ENCODE measurements around the gene ALAD.

ALAD gene

GRCh38 chr9:113401027-113401792 is at the start of gene ALAD:
ALAD (minus strand) TSS chr9:113401284; CDS start chr9:113393559, 7,725 bp downstream.
- peaks cover 15% of the 10 kb centered on the region for H3K79me2 ChIP-seq (ENCODE audit: insufficient read depth, low read length)
- H3K27ac ChIP-seq (ENCODE audit: low read length) = peak within 1 kb of the TSS; percentile 77
- H3K4me1 ChIP-seq (ENCODE audit: insufficient read depth, low read length) = peaks cover 19% of the 10 kb centered on the region
- H3K27me3 ChIP-seq (ENCODE audit: insufficient read depth, low read length, poor library complexity) = no peaks in the 10 kb centered on the region
- H4K20me1 ChIP-seq (ENCODE audit: insufficient read depth, low read length) = no peaks in the 10 kb centered on the region
- no peaks in the 10 kb centered on the region for H3K36me3 ChIP-seq (ENCODE audit: insufficient read depth, low read length)
- ATAC-seq (ENCODE audit: insufficient read depth, low read depth) (peak; percentile 94), DNase-seq (peak; percentile 98)
- peak within 1 kb of the TSS; percentile 85 for H2AFZ ChIP-seq (ENCODE audit: low read depth, low read length)
- no peaks in the 10 kb centered on the region for H3K9me3 ChIP-seq (ENCODE audit: insufficient read depth, low read length, severe bottlenecking)
- no peak for TF ChIP-seq EZH2 (IDR thresholded peaks at IDR 0.05; ENCODE audit: borderline replicate concordance, low read depth, low read length, severe bottlenecking)
- TF ChIP-seq, protein P1, sequence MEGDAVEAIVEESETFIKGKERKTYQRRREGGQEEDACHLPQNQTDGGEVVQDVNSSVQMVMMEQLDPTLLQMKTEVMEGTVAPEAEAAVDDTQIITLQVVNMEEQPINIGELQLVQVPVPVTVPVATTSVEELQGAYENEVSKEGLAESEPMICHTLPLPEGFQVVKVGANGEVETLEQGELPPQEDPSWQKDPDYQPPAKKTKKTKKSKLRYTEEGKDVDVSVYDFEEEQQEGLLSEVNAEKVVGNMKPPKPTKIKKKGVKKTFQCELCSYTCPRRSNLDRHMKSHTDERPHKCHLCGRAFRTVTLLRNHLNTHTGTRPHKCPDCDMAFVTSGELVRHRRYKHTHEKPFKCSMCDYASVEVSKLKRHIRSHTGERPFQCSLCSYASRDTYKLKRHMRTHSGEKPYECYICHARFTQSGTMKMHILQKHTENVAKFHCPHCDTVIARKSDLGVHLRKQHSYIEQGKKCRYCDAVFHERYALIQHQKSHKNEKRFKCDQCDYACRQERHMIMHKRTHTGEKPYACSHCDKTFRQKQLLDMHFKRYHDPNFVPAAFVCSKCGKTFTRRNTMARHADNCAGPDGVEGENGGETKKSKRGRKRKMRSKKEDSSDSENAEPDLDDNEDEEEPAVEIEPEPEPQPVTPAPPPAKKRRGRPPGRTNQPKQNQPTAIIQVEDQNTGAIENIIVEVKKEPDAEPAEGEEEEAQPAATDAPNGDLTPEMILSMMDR (IDR thresholded peaks at IDR 0.05; ENCODE audit: borderline replicate concordance, extremely low read depth, low read length, poor library complexity, severe bottlenecking) = peak; percentile 94
- peak within 1 kb of the TSS; percentile 68 for H3K9ac ChIP-seq (ENCODE audit: low read depth, low read length)
- peak within 1 kb of the TSS; percentile 59 to 81; a peak in 3 of 4 replicates for H3K4me3 ChIP-seq (ENCODE audit: low read depth in 1 of 2, low read length in 2 of 2)
- H3K4me2 ChIP-seq (ENCODE audit: insufficient read depth, low read length) = peak within 1 kb of the TSS; percentile 66

DNA sequence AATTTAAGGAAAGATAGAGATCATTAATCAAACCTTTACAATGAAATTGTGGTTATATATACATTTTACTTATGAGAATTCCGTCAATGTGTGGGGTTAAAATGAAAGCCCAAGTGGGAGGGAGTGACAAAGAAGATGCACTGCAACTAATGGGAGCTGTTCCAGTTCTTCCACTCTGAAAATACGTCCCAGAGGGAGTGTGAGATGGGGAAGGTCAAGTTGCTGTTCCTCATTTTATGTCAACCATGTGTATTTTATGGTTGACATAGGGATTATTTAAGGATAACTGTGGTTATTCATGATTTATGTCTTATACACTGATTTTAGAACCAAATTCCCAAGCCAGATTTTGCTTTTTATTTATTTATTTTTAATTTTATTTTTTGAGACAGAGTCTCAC is 48.3 kb upstream of the ALAD start:
- no peaks in the 10 kb centered on the region for H3K9me3 ChIP-seq (ENCODE audit: insufficient read depth, low read length, severe bottlenecking)
- H3K9ac ChIP-seq (ENCODE audit: low read depth, low read length) = no peak overlapping the region
- H3K79me2 ChIP-seq (ENCODE audit: insufficient read depth, low read length) = no peaks in the 10 kb centered on the region
- TF ChIP-seq, protein P1 (IDR thresholded peaks at IDR 0.05; ENCODE audit: borderline replicate concordance, extremely low read depth, low read length, poor library complexity, severe bottlenecking) = no peak
- TF ChIP-seq EZH2 (IDR thresholded peaks at IDR 0.05; ENCODE audit: borderline replicate concordance, low read depth, low read length, severe bottlenecking) = no peak
- ATAC-seq (ENCODE audit: insufficient read depth, low read depth) (no peak), DNase-seq (no peak)
- no peak overlapping the region for H2AFZ ChIP-seq (ENCODE audit: low read depth, low read length)
- no peaks in the 10 kb centered on the region for H3K4me1 ChIP-seq (ENCODE audit: insufficient read depth, low read length)
- H3K4me2 ChIP-seq (ENCODE audit: insufficient read depth, low read length) = no peak overlapping the region
- H3K27me3 ChIP-seq (ENCODE audit: insufficient read depth, low read length, poor library complexity) = no peaks in the 10 kb centered on the region
- H3K4me3 ChIP-seq (ENCODE audit: low read depth in 1 of 2, low read length in 2 of 2) = no peak overlapping the region
- no peak overlapping the region for H3K27ac ChIP-seq (ENCODE audit: low read length)
- H4K20me1 ChIP-seq (ENCODE audit: insufficient read depth, low read length) = no peaks in the 10 kb centered on the region
- no peaks in the 10 kb centered on the region for H3K36me3 ChIP-seq (ENCODE audit: insufficient read depth, low read length)

DNA sequence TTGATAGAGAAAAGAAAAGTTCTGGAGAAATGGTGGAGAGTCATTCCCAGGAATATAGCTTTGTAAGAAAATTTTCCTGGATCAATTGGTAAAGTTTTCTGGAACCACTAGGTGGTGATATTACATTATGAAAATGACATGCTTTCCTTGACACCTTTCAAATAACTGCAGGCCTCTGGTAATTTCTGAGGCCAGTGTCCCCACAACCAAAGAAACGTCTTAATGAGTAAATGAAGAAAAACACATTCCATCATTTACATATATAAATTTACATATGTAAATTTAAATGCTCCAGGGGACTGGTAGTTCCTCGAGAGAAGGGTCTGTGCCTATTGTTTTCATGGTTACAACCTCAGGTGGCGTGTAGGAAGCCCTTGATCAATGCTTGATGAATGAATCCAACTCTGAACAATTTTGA is 45.2 kb upstream of the ALAD start:
- Histone ChIP-seq H3K9me3 (ENCODE audit: insufficient read depth, low read length, severe bottlenecking) (no peaks in the 10 kb centered on the region), H3K4me3 (ENCODE audit: low read depth in 1 of 2, low read length in 2 of 2) (no peak overlapping the region), H3K79me2 (ENCODE audit: insufficient read depth, low read length) (no peaks in the 10 kb centered on the region), H3K9ac (ENCODE audit: low read depth, low read length) (no peak overlapping the region), H4K20me1 (ENCODE audit: insufficient read depth, low read length) (no peaks in the 10 kb centered on the region), H3K27me3 (ENCODE audit: insufficient read depth, low read length, poor library complexity) (no peaks in the 10 kb centered on the region), H3K4me1 (ENCODE audit: insufficient read depth, low read length) (no peaks in the 10 kb centered on the region), H3K27ac (ENCODE audit: low read length) (no peak overlapping the region), H3K4me2 (ENCODE audit: insufficient read depth, low read length) (no peak overlapping the region), H3K36me3 (ENCODE audit: insufficient read depth, low read length) (no peaks in the 10 kb centered on the region), H2AFZ (ENCODE audit: low read depth, low read length) (no peak overlapping the region)
- no peak for DNase-seq
- no peak for TF ChIP-seq EZH2 (IDR thresholded peaks at IDR 0.05; ENCODE audit: borderline replicate concordance, low read depth, low read length, severe bottlenecking)
- TF ChIP-seq, protein P1 (IDR thresholded peaks at IDR 0.05; ENCODE audit: borderline replicate concordance, extremely low read depth, low read length, poor library complexity, severe bottlenecking) = peak; percentile 71
- ATAC-seq (ENCODE audit: insufficient read depth, low read depth) = peak; percentile 64

Measured in DND-41 (cell line).